Measurements from ENCODE around the gene SIL1. TPM values are rescaled to one million over a fixed set of nuclear protein-coding genes. Genes with fewer than 3 reads are reported as not detected.

Gene SIL1
- total RNA-seq, 1 experiment from 2014 or later = 46.5 TPM

GRCh38 chr5:138943599-138944173 is 254.5 kb downstream of the SIL1 start:
- DNase-seq = no peak
- Histone ChIP-seq H2AFZ (no peak overlapping the region), H3K9me3 (ENCODE audit: insufficient read depth, low read depth) (no peaks in the 10 kb centered on the region), H3K27me3 (ENCODE audit: insufficient read depth, low read depth) (no peaks in the 10 kb centered on the region), H3K27ac (no peak overlapping the region), H3F3A (ENCODE audit: insufficient read depth, low read depth) (peaks cover 3% of the 10 kb centered on the region; the same call in 1 of the 2 replicates), H3K36me3 (ENCODE audit: low read depth) (no peaks in the 10 kb centered on the region), H3K4me3 (no peak overlapping the region), H3K79me2 (ENCODE audit: low read depth) (no peaks in the 10 kb centered on the region), H4K20me1 (ENCODE audit: insufficient read depth) (no peaks in the 10 kb centered on the region), H3K4me1 (replicated peaks; ENCODE audit: insufficient read depth) (no peaks in the 10 kb centered on the region), H3K9me2 (ENCODE audit: insufficient read depth) (no peaks in the 10 kb centered on the region), H3K4me2 (no peak overlapping the region)
- POLR2A ChIA-PET (ENCODE audit: unreplicated experiment) = no interaction called here
- intact Hi-C loops (cut with micrococcal nuclease; ENCODE audit: unreplicated experiment) = no loop called here
- TF ChIP-seq EZH2 (IDR thresholded peaks at IDR 0.05; ENCODE audit: low read depth) (no peak), CTCF (conservative IDR thresholded peaks at IDR 0.05) (no peak)
- no TSS peak for BruUV-seq (replicated peaks)
- CTCF ChIA-PET = no interaction called here

- CTCF ChIA-PET = no interaction called here
- Histone ChIP-seq H4K20me1 (ENCODE audit: insufficient read depth) (no peaks in the 10 kb centered on the region), H3K27me3 (ENCODE audit: insufficient read depth, low read depth) (no peaks in the 10 kb centered on the region), H3K27ac (no peak overlapping the region), H3K4me1 (replicated peaks; ENCODE audit: insufficient read depth) (no peaks in the 10 kb centered on the region), H3K36me3 (ENCODE audit: low read depth) (no peaks in the 10 kb centered on the region), H2AFZ (no peak overlapping the region), H3K79me2 (ENCODE audit: low read depth) (no peaks in the 10 kb centered on the region), H3K9me2 (ENCODE audit: insufficient read depth) (no peaks in the 10 kb centered on the region), H3K4me2 (no peak overlapping the region), H3F3A (ENCODE audit: insufficient read depth, low read depth) (peaks cover 3% of the 10 kb centered on the region; the same call in 1 of the 2 replicates), H3K9me3 (ENCODE audit: insufficient read depth, low read depth) (no peaks in the 10 kb centered on the region), H3K4me3 (no peak overlapping the region)
- TF ChIP-seq EZH2 (IDR thresholded peaks at IDR 0.05; ENCODE audit: low read depth) = no peak
- no peak for TF ChIP-seq CTCF (conservative IDR thresholded peaks at IDR 0.05)
- POLR2A ChIA-PET (ENCODE audit: unreplicated experiment) = no interaction called here
- DNase-seq = no peak
- BruUV-seq (replicated peaks) = no TSS peak
- intact Hi-C loops (cut with micrococcal nuclease; ENCODE audit: unreplicated experiment) = no loop called here
Observed at GRCh38 chr5:138942861-138943260, 255.3 kb downstream of the SIL1 start.

GRCh38 chr5:138942066-138942465 is 256.1 kb downstream of the SIL1 start:
- BruUV-seq (replicated peaks) = no TSS peak
- Histone ChIP-seq H3K79me2 (ENCODE audit: low read depth) (no peaks in the 10 kb centered on the region), H3F3A (ENCODE audit: insufficient read depth, low read depth) (peaks cover 3% of the 10 kb centered on the region; the same call in 1 of the 2 replicates), H3K27me3 (ENCODE audit: insufficient read depth, low read depth) (no peaks in the 10 kb centered on the region), H2AFZ (no peak overlapping the region), H3K4me2 (no peak overlapping the region), H3K27ac (no peak overlapping the region), H3K4me1 (replicated peaks; ENCODE audit: insufficient read depth) (no peaks in the 10 kb centered on the region), H3K9me3 (ENCODE audit: insufficient read depth, low read depth) (no peaks in the 10 kb centered on the region), H4K20me1 (ENCODE audit: insufficient read depth) (no peaks in the 10 kb centered on the region), H3K4me3 (no peak overlapping the region), H3K9me2 (ENCODE audit: insufficient read depth) (no peaks in the 10 kb centered on the region), H3K36me3 (ENCODE audit: low read depth) (no peaks in the 10 kb centered on the region)
- POLR2A ChIA-PET (ENCODE audit: unreplicated experiment) = interaction anchor here (0.6 kb wide), 1 partner anchor 21 kb away, joined by 3 read pairs; no protein-coding TSS in a partner anchor
- no peak for DNase-seq
- CTCF ChIA-PET = no interaction called here
- intact Hi-C loops (cut with micrococcal nuclease; ENCODE audit: unreplicated experiment) = no loop called here
- TF ChIP-seq CTCF (conservative IDR thresholded peaks at IDR 0.05) (no peak), EZH2 (IDR thresholded peaks at IDR 0.05; ENCODE audit: low read depth) (no peak)
